GM10266 (cell line): ENCODE results near the gene DTNBP1.

Experiments
- DNase-seq: peaks from one replicate; pipeline ENCODE4 v3.0.0; 2012; ENCODE audit errors: extremely low spot score
- TF ChIP-seq, protein P1 (sequence below): IDR thresholded peaks from 2 replicates; pipeline ENCODE4 v1.5.1; 2012; ENCODE audit warnings: mild to moderate bottlenecking, low read depth; ENCODE audit not compliant: control insufficient read depth, insufficient read depth; ENCODE audit errors: missing control alignments

Gene DTNBP1

DNA sequence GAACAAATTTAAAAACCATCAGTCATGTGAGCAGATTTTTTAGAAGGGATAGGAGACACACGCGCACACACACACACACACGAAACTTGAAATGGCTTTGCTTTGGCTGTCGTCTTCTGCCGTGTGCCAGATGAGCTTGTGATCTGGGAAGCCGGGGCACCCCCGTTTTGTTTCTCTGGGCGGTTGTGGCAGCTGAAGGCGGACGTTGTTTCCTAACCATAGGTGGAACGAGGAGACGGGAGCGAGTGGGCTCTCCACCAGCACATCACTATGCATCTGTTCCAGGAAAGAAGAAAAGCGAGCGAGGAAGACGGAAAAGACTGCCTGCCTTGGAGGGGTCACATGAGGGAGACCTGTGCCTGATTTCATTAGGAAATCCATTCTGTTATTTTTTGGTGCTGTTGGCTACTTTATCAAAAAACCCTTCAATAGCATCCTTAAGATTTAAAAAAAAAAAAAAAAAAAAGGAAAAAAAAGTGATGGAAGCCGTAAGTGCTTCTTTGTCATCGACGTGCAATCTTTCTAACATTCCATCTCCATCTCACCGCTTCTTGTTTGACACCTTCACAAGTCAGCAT, 142.1 kb downstream of the DTNBP1 start:
- no peak for DNase-seq
- TF ChIP-seq, protein P1, sequence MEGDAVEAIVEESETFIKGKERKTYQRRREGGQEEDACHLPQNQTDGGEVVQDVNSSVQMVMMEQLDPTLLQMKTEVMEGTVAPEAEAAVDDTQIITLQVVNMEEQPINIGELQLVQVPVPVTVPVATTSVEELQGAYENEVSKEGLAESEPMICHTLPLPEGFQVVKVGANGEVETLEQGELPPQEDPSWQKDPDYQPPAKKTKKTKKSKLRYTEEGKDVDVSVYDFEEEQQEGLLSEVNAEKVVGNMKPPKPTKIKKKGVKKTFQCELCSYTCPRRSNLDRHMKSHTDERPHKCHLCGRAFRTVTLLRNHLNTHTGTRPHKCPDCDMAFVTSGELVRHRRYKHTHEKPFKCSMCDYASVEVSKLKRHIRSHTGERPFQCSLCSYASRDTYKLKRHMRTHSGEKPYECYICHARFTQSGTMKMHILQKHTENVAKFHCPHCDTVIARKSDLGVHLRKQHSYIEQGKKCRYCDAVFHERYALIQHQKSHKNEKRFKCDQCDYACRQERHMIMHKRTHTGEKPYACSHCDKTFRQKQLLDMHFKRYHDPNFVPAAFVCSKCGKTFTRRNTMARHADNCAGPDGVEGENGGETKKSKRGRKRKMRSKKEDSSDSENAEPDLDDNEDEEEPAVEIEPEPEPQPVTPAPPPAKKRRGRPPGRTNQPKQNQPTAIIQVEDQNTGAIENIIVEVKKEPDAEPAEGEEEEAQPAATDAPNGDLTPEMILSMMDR: no peak

DNA sequence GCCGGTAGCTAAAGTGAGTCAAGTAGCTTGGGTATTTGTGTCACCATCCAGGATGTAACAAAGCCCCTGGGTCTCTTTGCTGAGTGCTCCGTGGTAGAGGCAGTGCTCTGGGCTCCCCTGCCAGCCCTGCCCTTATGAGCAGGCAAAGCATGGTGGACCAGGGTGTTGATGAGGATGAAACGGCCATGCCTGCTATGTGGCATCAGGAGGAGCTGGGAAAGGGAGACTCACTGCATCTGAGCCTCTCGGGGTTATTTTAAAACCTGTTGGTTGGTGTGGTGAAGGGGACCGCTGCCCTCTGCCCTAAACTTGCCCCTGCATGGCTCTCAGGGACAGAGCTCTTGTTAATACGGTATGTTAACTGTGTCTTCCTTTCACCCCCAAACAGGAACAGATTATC, 143.1 kb downstream of the DTNBP1 start:
- TF ChIP-seq, protein P1: no peak

DNA sequence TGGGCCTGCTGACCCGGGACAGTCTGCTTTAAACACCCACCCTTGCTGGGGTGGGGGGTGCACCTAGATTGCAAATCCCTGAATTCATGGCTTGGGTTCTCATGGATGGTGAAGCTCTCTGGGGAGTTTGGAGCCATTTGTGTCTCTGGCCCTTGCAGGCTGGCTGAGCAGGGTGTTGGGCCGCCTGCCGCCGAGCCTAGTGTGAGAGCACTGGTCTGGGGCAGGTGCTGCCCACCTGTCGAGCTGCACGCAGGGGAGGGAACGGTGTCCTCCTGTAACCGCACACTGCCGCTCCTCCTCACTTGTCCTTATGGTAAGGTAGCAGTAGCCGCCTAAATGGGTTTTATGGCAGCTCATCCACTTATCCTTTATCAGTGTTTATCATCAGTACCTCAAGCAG, 143.9 kb downstream of the DTNBP1 start:
- TF ChIP-seq, protein P1: no peak
- no peak for DNase-seq

More for the DNA sequence above, 143.1 kb downstream of the DTNBP1 start:
- no peak for DNase-seq

DNA sequence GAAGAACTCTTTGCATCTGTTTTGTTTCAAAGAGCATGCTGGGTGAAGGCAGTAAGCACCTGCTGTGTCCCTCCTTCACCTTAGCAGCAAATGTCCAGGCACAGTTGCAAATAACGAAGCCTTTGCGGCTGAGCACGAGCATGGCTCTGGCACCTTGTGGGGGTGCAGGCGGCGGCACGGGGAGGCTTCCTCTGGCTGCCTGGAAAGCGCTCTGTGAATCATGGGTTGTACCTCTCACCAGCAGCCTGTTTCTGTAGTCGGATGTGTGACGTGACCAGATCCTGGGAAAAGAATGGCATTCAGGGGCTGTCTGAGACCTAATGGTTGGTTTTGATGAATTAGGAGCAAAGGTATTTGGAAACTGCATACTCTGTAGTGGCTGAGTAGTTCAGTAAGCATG, 144.8 kb downstream of the DTNBP1 start:
- TF ChIP-seq, protein P1: no peak

DNA sequence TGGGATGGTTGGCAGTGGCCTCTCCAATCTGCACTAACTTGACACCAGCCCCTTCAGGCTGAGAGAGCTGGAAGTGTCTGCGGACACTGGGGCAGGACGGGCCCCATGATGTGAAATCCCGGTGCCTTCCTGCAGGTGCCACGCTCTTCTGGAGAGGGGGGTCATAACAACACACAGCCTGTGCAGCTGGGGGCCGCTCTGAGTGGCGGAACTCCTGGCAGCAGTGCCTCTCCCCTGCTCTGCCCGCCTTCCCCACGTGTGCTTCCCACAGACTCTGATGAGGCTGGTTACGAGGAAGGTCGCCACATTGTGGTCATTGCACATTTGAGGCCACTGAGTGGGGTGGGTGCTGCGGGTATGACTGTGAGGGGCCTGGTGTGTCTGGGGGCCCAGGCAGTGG, 145.2 kb downstream of the DTNBP1 start:
- no peak for DNase-seq
- TF ChIP-seq, protein P1: no peak

More for the DNA sequence above, 144.8 kb downstream of the DTNBP1 start:
- no peak for DNase-seq

DNA sequence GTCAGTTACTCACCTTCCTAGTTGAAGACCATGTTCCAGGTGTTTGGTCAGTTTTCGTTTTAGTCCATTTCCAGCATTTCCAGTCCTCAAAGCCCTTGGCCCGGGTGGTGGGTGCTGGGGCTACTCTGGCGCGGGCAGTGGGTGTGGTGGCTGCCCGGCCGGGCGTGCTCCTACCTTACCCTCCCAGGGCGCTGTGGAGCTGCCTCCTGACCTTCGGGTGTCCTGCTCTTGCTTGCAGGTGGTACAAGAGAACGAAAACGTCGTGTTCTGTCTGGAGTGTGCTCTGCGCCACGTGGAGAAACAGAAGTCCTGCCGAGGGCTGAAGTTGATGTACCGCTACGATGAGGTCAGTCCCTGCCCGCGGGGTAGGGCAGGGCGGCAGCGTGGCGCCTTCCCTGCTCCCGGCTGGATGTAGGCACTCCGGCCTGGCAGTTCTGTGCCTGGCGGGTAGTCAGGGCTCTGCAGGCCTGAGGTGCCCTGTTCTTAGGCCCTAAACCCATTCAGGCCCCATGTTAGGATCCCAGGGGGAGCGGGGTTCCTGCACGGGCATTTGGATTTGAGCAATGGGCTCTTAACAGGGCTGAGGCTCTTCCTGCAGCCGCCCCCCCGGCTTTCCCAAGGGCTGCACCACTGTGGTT, 145.8 kb downstream of the DTNBP1 start:
- DNase-seq: no peak
- TF ChIP-seq, protein P1: no peak

DNA sequence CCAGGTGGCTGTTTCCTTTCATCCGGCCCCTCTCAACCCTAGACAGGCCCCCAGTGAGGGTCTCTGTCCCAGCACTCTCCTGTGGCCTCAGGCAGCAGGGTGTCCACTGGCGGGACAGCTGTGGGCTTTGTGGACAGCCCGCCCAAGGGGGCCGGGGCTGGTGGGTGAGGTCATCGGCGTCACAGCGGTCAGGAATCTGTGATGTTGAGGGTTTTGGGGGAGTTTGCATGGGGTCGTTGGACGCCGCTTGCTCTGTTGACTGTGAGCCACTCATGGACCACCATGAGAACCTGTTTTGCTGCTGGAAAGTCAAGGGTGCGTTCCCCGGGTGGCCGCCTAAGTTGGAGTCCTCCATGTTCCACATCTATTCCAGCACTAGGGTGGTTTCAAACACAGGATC, 146.4 kb downstream of the DTNBP1 start:
- TF ChIP-seq, protein P1: no peak

More for the DNA sequence above, 146.4 kb downstream of the DTNBP1 start:
- no peak for DNase-seq
